Kidney (tissue), 14 donors: ENCODE measurements around the gene HNRNPA0. TPM values are rescaled to one million over a fixed set of nuclear protein-coding genes. Genes with fewer than 3 reads are reported as not detected.

ENCODE experiments used
- DNase-seq, 5 donors: peaks; one replicate each; pipeline ENCODE4 v3.0.0-alpha.2; 2013 to 2020
- FAIRE-seq: peaks from 2 replicates; lab custom pipeline; 2012; peaks lifted over from hg19 to GRCh38; lab: Jason Lieb, UNC
- H3K27ac ChIP-seq, 2 donors: one replicate each; pipeline ENCODE4 v1.7.0; 2013; ENCODE audit warnings: low read depth in 2 of 2, low read length in 2 of 2, inconsistent platforms in 1 of 2
- H3K27me3 ChIP-seq: one replicate; pipeline ENCODE4 v1.7.1; 2013; ENCODE audit warnings: low read length, inconsistent platforms; ENCODE audit not compliant: control insufficient read depth, insufficient read depth
- H3K36me3 ChIP-seq, 3 donors: one replicate each; pipeline versions ENCODE4 v1.7.0 to v1.7.1; 2013; ENCODE audit warnings: low read length in 3 of 3, control low read depth in 1 of 3, inconsistent platforms in 1 of 3; ENCODE audit not compliant: insufficient read depth in 3 of 3, control insufficient read depth in 2 of 3
- H3K4me1 ChIP-seq, 3 donors: one replicate each; pipeline versions ENCODE4 v1.7.0 to v1.7.1; 2013; ENCODE audit warnings: low read length in 3 of 3, inconsistent platforms in 1 of 3, low read depth in 1 of 3; ENCODE audit not compliant: control insufficient read depth in 2 of 3, insufficient read depth in 2 of 3
- H3K4me3 ChIP-seq, 3 donors: one replicate each; pipeline versions ENCODE4 v1.7.0 to v1.8.1; 2013; ENCODE audit warnings: low read length in 3 of 3, control low read depth in 1 of 3, inconsistent platforms in 1 of 3
- H3K9ac ChIP-seq, 3 donors: one replicate each; pipeline versions ENCODE4 v1.7.0 to v1.7.1; 2013; ENCODE audit warnings: low read length in 3 of 3, control low read depth in 1 of 3, inconsistent platforms in 1 of 3
- H3K9me3 ChIP-seq, 3 donors: one replicate each; pipeline versions ENCODE4 v1.7.0 to v1.7.1; 2013; ENCODE audit warnings: low read length in 3 of 3, control low read depth in 1 of 3, inconsistent platforms in 1 of 3; ENCODE audit not compliant: control insufficient read depth in 2 of 3, insufficient read depth in 1 of 3
- intact Hi-C: fragments of 100-400 bp; cut with DNase I; formaldehyde crosslinking; loops from one replicate; pipeline ENCODE4 v1.11.1; 2022
- polyA plus RNA-seq: library from polyadenylated mRNA; stranded (reverse); fragments of 350-450 nt; fragmentation: Illumina TruSeq; extraction: RNeasy Lipid Tissue Mini Kit (QIAGEN cat#74804); gene quantifications from one replicate; pipeline ENCODE4 v1.2.3, GENCODE V29; 2014; ENCODE audit warnings: low read depth, low replicate concordance; ENCODE audit not compliant: insufficient read depth
- total RNA-seq: library from RNA; stranded (reverse); fragmentation: NEBNext Ultra II Directional; extraction: Animal tissue kit (Norgen Biotek cat#: 25700); gene quantifications from one replicate; pipeline ENCODE4 v1.2.1, GENCODE V29; 2021
- TF ChIP-seq, protein P1 (sequence below): IDR thresholded peaks from 3 replicates; pipeline ENCODE4 v1.5.1; 2012; ENCODE audit warnings: mild to moderate bottlenecking, moderate library complexity, borderline replicate concordance; ENCODE audit not compliant: insufficient read depth; ENCODE audit errors: extremely low read depth
- donor health status: control.
- donor health status: control.
- donor health status: control.
- donor health status: control.
- donor health status: control.
- donor health status: DM: yes; HTN: yes; CAD: no.
- donor health status: Normal renal cell carcinoma (clear cell type).

Gene HNRNPA0
- total and polyA plus RNA-seq, 2 donors from 2014 or later = 16.0 to 28.3 TPM

DNA sequence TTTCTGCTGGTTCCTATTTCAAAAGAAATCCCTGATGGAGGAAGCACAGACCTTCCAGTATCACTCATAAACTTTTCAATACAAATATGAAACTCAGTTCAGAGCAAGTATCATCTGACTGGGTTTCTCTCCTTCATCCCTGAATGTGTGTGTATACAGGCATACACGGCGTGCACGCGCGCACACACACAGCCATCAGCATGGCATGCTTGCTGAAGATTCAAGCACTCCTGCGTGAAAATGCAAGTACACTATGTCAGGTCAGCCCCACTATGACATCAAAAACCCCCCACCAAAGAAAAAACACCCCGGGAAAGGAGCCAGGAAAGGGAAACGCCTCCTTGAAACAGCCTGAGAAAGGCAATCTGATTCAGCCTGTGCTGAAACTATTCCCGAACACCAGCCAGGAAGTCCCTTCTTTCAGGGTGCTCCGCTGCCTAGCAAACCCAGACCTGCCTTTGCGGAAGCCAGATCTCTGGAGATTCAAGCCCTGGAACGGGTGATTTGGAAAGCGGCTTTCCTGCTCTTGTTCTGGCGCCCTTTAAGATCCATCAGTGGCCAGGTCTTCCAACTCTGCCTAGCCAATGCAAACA lies 19.1 kb downstream of the HNRNPA0 start:
- H3K9me3 ChIP-seq = peaks cover 0 to 4% (median 0%) of the 10 kb centered on the region in 3 donors
- FAIRE-seq = no peak
- peaks cover 0 to 14% (median 2%) of the 10 kb centered on the region in 3 donors for H3K4me1 ChIP-seq
- peak overlapping the region; percentile 65 to 75 (median 71) for H3K9ac ChIP-seq
- H3K27me3 ChIP-seq = no peaks in the 10 kb centered on the region
- peak overlapping the region; percentile 68 to 76 (median 72) for H3K4me3 ChIP-seq
- TF ChIP-seq, protein P1, sequence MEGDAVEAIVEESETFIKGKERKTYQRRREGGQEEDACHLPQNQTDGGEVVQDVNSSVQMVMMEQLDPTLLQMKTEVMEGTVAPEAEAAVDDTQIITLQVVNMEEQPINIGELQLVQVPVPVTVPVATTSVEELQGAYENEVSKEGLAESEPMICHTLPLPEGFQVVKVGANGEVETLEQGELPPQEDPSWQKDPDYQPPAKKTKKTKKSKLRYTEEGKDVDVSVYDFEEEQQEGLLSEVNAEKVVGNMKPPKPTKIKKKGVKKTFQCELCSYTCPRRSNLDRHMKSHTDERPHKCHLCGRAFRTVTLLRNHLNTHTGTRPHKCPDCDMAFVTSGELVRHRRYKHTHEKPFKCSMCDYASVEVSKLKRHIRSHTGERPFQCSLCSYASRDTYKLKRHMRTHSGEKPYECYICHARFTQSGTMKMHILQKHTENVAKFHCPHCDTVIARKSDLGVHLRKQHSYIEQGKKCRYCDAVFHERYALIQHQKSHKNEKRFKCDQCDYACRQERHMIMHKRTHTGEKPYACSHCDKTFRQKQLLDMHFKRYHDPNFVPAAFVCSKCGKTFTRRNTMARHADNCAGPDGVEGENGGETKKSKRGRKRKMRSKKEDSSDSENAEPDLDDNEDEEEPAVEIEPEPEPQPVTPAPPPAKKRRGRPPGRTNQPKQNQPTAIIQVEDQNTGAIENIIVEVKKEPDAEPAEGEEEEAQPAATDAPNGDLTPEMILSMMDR = no peak
- intact Hi-C loops = no loop called here
- H3K36me3 ChIP-seq = no peaks in the 10 kb centered on the region
- peak overlapping the region; percentile 59 to 79 for H3K27ac ChIP-seq
- peak in 4 of 5 donors; percentile 50 to 80 (median 71) for DNase-seq

DNA sequence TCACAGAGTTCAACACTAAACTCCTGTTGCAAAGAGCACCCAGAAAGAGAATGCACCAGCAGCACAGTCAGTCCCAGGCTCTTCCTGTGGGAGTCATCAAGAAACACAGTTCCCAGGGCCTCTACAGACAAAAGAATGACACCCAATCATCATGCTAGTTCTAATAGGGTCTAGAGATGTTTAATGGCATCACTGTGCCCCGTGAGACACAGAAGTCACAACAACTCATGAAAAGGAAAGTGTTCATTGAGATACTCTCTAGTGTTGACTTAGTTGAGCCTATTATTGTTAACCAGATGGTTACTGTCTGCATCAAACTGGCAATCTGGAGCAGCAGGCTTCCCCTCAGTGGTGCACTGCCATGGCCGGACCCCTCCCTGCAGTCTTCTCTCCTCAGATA lies 19.8 kb downstream of the HNRNPA0 start:
- Histone ChIP-seq H3K36me3 (no peaks in the 10 kb centered on the region), H3K27me3 (no peaks in the 10 kb centered on the region), H3K9ac (peak overlapping the region; percentile 65 to 75 (median 70)), H3K27ac (peak overlapping the region; percentile 51 to 79), H3K9me3 (peaks cover 0 to 4% (median 0%) of the 10 kb centered on the region in 3 donors), H3K4me1 (peaks cover 0 to 14% (median 2%) of the 10 kb centered on the region in 3 donors), H3K4me3 (peak overlapping the region; percentile 68 to 76 (median 72))
- DNase-seq (no peak), FAIRE-seq (no peak)
- intact Hi-C loops = no loop called here
- TF ChIP-seq, protein P1 = no peak

DNA sequence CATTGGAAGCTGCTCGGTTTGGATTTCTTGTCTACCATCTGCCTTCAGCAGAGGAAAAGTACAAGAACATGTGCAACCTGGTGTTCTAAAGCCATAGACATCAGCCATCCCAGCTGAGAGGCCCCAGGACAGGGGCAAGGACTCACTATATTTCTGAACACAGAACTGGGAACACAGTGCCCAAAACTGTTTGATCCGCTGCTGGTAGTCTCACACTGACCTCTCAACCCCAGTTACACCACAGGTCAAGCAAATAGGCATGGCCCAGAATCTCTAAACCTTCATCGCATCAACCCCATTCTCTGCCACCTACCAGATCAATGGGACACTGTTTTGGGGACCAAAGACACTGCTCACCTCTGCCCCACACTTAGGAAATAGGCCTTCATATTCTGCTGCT lies 20.2 kb downstream of the HNRNPA0 start:
- H3K9me3 ChIP-seq = peaks cover 0 to 4% (median 0%) of the 10 kb centered on the region in 3 donors
- intact Hi-C loops = no loop called here
- H3K4me3 ChIP-seq = peak overlapping the region in 2 of 3 donors; percentile 47 to 76
- no peak for FAIRE-seq
- H3K36me3 ChIP-seq = no peaks in the 10 kb centered on the region
- peak overlapping the region; percentile 51 to 79 for H3K27ac ChIP-seq
- no peaks in the 10 kb centered on the region for H3K27me3 ChIP-seq
- peak overlapping the region in 2 of 3 donors; percentile 19 to 75 for H3K9ac ChIP-seq
- TF ChIP-seq, protein P1 = no peak
- DNase-seq = no peak
- peaks cover 0 to 14% (median 2%) of the 10 kb centered on the region in 3 donors for H3K4me1 ChIP-seq
